CD4-positive, alpha-beta T cell (primary cell): ENCODE data around the gene HMSD. TPM values are rescaled to one million over a fixed set of nuclear protein-coding genes. Genes with fewer than 3 reads are reported as not detected.

ENCODE experiments used
- ATAC-seq: fragments of 200-7000 bp; cut with Tn5 transposase; one replicate; pipeline ENCODE4 v1.10.0; 2022; ENCODE audit warnings: mild to moderate bottlenecking; ENCODE audit not compliant: poor library complexity
- CTCF ChIA-PET: fragments of 350-600 bp; sonication (Branson Sonifier 250); formaldehyde crosslinking; loops from one replicate; lab custom pipeline; 2021; ENCODE audit warnings: antibody characterized with exemption, inconsistent platforms; lab: Charles Lee
- POLR2A ChIA-PET: fragments of 350-600 bp; sonication (Branson Sonifier 250); formaldehyde crosslinking; loops from one replicate; lab custom pipeline; 2021; ENCODE audit warnings: antibody characterized with exemption, inconsistent platforms; lab: Charles Lee
- DNase-seq, 14 experiments: peaks; one replicate each; pipeline ENCODE4 v3.0.0-alpha.2; 2013 to 2020; ENCODE audit warnings: mixed read lengths in 2 of 14
- H3K27ac ChIP-seq, 2 donors: one replicate each; pipeline versions ENCODE4 v1.5.1 to v1.7.0; 2013; ENCODE audit warnings: low read length in 2 of 2, low read depth in 1 of 2, mild to moderate bottlenecking in 1 of 2
- H3K27me3 ChIP-seq, 2 experiments: 1 replicate in 1 of 2; 2 replicates in 1 of 2; pipeline versions ENCODE4 v1.6.1 to v1.7.0; 2013; ENCODE audit warnings: low read length in 2 of 2, control low read depth in 1 of 2, mild to moderate bottlenecking in 1 of 2, moderate library complexity in 1 of 2; ENCODE audit not compliant: insufficient read depth in 2 of 2, control insufficient read depth in 1 of 2
- H3K36me3 ChIP-seq: one replicate; pipeline ENCODE4 v1.6.1; 2013; ENCODE audit warnings: low read length, control low read depth; ENCODE audit not compliant: insufficient read depth
- H3K4me1 ChIP-seq: one replicate; pipeline ENCODE4 v1.6.1; 2013; ENCODE audit warnings: low read length, control low read depth; ENCODE audit not compliant: insufficient read depth
- H3K4me3 ChIP-seq: one replicate; pipeline ENCODE4 v1.5.1; 2013; ENCODE audit warnings: mild to moderate bottlenecking, low read length, moderate library complexity
- H3K9me3 ChIP-seq, 2 experiments: 1 replicate in 1 of 2; 2 replicates in 1 of 2; pipeline versions ENCODE4 v1.6.1 to v1.7.0; 2013; ENCODE audit warnings: low read length in 2 of 2, mild to moderate bottlenecking in 2 of 2, control low read depth in 1 of 2, moderate library complexity in 1 of 2; ENCODE audit not compliant: control insufficient read depth in 1 of 2, insufficient read depth in 1 of 2
- H3K27ac Mint-ChIP-seq: one replicate; pipeline ENCODE4 v1.8.0; 2020; ENCODE audit warnings: mixed read lengths
- H3K27me3 Mint-ChIP-seq: one replicate; pipeline ENCODE4 v1.8.0; 2021; ENCODE audit warnings: mixed read lengths
- H3K36me3 Mint-ChIP-seq: one replicate; pipeline ENCODE4 v1.8.0; 2021; ENCODE audit warnings: low read depth, mixed read lengths
- H3K4me1 Mint-ChIP-seq: one replicate; pipeline ENCODE4 v1.8.0; 2021; ENCODE audit warnings: low read depth, mixed read lengths
- H3K4me3 Mint-ChIP-seq: one replicate; pipeline ENCODE4 v1.8.0; 2020; ENCODE audit warnings: mild to moderate bottlenecking, mixed read lengths
- H3K9me3 Mint-ChIP-seq: one replicate; pipeline ENCODE4 v1.8.0; 2020; ENCODE audit warnings: mixed read lengths
- CTCF ChIP-seq: fragments of 200-600 bp; IDR thresholded peaks from one replicate; pipeline ENCODE4 v1.8.0; 2022; ENCODE audit warnings: antibody characterized with exemption, mild to moderate bottlenecking
- intact Hi-C, 2 experiments: fragments of 100-400 bp; cut with DNase I in 1 of 2; cut with micrococcal nuclease in 1 of 2; formaldehyde crosslinking; loops; one replicate each; pipeline versions ENCODE4 v1.15.1 to v1.9.0; 2023 to 2025; cut with DNase I, micrococcal nuclease
- total RNA-seq, 174 experiments: library from RNA in 2 of 174; stranded (reverse) in 2 of 174; gene quantifications; one replicate each; pipeline ENCODE4 v1.2.3 and lab custom pipeline; 2021 to 2026

The HMSD gene
- total RNA-seq, 2 experiments from 2014 or later: not detected

GRCh38 chr18:63908858-63909257 is 40.2 kb upstream of the HMSD start:
- peaks cover 0 to 6% of the 10 kb centered on the region in 2 experiments for H3K27me3 ChIP-seq
- H3K9me3 ChIP-seq: no peaks in the 10 kb centered on the region
- H3K4me3 Mint-ChIP-seq: no peak overlapping the region
- no peaks in the 10 kb centered on the region for H3K9me3 Mint-ChIP-seq
- no peak for ATAC-seq
- H3K27ac ChIP-seq: no peak overlapping the region
- H3K27me3 Mint-ChIP-seq: peaks cover 45% of the 10 kb centered on the region
- no peak overlapping the region for H3K27ac Mint-ChIP-seq
- POLR2A ChIA-PET: no interaction called here
- peak in 2 of 14 experiments; percentile 22 to 26 for DNase-seq
- TF ChIP-seq CTCF: no peak
- CTCF ChIA-PET: no interaction called here
- no peaks in the 10 kb centered on the region for H3K4me1 Mint-ChIP-seq
- H3K36me3 Mint-ChIP-seq: no peaks in the 10 kb centered on the region
- H3K36me3 ChIP-seq: no peaks in the 10 kb centered on the region
- H3K4me3 ChIP-seq: no peak overlapping the region
- intact Hi-C loops: no loop called here
- H3K4me1 ChIP-seq: no peaks in the 10 kb centered on the region

GRCh38 chr18:63909870-63910269 is 39.2 kb upstream of the HMSD start:
- Histone ChIP-seq H3K4me1 (no peaks in the 10 kb centered on the region), H3K36me3 (no peaks in the 10 kb centered on the region), H3K27ac (no peak overlapping the region), H3K4me3 (no peak overlapping the region), H3K27me3 (peaks cover 0 to 6% of the 10 kb centered on the region in 2 experiments), H3K9me3 (no peaks in the 10 kb centered on the region)
- Mint-ChIP-seq H3K27ac (no peak overlapping the region), H3K4me1 (no peaks in the 10 kb centered on the region), H3K9me3 (no peaks in the 10 kb centered on the region), H3K27me3 (peaks cover 55% of the 10 kb centered on the region), H3K36me3 (no peaks in the 10 kb centered on the region), H3K4me3 (no peak overlapping the region)
- ChIA-PET CTCF (no interaction called here), POLR2A (no interaction called here)
- intact Hi-C loops: no loop called here
- DNase-seq (no peak), ATAC-seq (no peak)
- TF ChIP-seq CTCF: no peak

- Mint-ChIP-seq H3K4me1 (no peaks in the 10 kb centered on the region), H3K36me3 (no peaks in the 10 kb centered on the region), H3K4me3 (no peak overlapping the region), H3K27me3 (peaks cover 45% of the 10 kb centered on the region), H3K9me3 (no peaks in the 10 kb centered on the region), H3K27ac (no peak overlapping the region)
- POLR2A ChIA-PET: no interaction called here
- Histone ChIP-seq H3K4me1 (no peaks in the 10 kb centered on the region), H3K4me3 (no peak overlapping the region), H3K9me3 (no peaks in the 10 kb centered on the region), H3K27me3 (peaks cover 8 to 27% of the 10 kb centered on the region in 2 experiments), H3K27ac (no peak overlapping the region), H3K36me3 (no peaks in the 10 kb centered on the region)
- CTCF ChIA-PET: no interaction called here
- TF ChIP-seq CTCF: no peak
- intact Hi-C loops: no loop called here
- DNase-seq: no peak
- no peak for ATAC-seq
Observed at GRCh38 chr18:63917817-63918216, 31.3 kb upstream of the HMSD start.
